ENCODE data around the gene IQGAP2.
"Not testable (repeated sequence)": the region's sequence is repeated elsewhere in the genome, so short reads cannot be mapped to it uniquely, and the experiment has no call there.

IQGAP2 gene

DNA sequence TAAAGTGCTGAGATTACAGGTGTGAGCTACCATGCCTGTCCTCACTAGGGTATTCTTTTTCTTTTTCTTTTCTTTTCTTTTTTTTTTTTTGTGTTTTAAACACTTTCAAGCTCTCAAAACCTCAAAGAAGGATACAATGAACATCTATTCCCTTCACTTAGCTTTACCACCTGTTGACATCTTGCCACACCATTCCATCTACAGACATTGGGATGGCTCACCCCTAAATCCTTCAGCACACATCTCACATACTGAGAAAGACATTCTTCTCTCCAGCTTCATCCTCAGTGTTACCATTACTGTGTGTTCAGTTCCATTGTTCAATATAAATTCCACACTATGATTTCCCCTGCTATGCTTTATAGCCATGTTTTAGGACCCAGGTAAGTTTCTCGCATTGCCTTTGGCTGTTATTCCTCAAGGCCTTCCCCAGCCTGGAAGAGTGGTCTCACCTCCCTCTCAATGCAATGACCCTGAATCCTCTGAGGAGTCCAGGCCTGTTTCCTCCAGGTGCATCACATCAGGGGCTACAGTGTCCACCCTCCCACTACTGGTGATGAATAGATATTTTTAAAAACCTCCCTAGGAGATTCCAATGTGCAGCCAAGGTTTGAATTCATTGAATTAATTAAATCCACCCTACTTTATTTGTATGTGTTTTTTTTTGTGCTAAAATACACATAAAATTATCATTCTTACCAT, 16.7 kb downstream of the IQGAP2 start:
- no peak for DNase-seq

DNA sequence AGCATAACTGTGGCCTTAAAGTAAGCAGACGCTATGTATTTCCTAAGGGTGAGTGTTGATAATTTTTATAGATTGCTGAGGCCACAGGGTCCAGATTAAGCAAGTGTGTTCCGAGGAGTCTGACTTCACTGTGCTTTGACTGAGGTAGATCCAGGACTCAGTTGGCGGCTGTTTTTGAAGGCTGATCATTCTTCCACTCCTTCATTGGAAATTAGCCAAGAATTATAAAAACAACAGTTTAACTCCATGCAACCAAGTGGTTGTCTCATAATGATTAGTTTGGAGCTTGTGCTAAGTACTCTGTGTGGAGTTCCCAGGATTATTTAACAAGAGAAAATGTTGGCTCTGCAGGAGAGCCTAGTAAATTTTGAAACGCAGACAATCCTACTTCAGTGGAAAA, 19.1 kb downstream of the IQGAP2 start:
- DNase-seq, result no peak

DNA sequence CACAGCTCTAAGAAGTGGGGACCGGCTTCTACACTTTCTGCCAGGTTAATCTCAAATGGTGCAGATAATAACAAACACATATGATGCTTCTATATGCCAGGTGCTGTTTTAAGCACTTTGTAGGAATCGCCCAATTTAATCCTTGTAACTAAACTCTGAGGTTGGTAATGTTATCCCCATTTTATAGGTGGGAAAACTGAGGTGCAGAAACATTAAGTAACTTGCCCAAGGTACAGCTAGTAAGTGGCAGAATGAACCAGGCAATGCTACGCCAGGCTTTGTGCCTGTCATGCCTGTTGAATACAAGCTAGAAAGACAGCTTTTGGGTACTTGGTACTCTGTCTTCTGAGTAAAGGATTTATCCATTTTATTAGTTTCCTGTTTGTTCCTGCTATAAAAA, 19.7 kb downstream of the IQGAP2 start:
- DNase-seq, result no peak

DNA sequence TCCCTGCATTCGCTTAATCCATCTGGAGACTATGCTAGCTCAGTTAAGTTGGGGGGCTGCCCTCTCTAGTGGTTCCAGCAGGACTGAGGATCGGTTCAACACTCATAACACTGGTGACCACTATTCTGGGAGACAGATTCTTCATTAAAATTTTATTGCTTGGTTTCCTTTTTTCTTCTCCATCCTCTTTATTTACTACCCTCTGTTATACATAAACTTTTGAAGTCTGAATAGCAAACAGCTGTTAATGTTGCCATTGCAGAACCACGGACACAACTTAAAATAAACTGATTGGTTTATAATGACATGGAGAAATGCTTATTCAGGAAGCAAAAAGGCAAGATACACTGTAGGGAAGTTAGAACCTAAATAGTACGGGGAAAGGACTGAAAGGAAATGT, 22.1 kb downstream of the IQGAP2 start:
- no peak for DNase-seq

DNA sequence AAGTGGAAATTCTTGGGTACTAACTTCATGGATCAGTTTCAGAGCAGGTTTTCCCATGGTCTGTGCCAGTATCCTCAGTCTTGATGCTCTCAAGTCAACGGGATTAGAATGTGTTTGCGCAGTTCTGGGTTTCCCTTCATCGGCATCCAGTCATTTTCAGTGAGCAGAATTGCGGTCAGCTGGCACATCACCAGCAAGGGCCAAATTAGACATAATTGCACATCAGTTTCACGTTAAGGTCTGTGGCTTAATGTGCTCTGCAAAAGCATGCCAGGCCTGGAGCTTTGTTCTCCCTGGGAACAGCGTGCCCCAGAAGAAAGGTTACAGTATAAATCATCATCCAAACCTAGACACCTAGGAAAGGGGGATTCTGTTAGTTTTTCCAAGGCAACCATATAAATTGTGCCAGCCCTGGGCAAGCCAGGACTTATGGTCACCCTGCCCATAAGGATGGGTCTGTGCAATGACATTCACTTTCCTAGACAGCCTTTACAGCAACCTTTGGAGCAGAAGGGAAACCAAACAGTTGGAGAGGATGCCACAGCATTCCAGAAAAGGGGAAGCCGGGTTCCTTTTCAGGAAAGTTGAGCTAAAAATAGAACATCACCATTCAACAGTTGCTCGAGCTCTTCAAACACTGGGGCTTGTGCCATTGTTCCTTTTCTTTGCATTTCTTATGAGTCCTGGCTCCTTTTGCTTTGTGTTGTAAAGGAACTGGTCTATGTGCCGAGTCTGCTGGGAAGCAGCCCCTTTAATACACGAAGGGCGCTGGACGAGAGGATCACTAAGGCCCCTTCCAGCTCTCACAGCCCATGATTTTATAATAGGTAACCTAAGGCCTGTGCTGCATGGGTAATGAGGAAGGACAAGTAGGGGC, 23.1 kb downstream of the IQGAP2 start:
- DNase-seq, result no peak

DNA sequence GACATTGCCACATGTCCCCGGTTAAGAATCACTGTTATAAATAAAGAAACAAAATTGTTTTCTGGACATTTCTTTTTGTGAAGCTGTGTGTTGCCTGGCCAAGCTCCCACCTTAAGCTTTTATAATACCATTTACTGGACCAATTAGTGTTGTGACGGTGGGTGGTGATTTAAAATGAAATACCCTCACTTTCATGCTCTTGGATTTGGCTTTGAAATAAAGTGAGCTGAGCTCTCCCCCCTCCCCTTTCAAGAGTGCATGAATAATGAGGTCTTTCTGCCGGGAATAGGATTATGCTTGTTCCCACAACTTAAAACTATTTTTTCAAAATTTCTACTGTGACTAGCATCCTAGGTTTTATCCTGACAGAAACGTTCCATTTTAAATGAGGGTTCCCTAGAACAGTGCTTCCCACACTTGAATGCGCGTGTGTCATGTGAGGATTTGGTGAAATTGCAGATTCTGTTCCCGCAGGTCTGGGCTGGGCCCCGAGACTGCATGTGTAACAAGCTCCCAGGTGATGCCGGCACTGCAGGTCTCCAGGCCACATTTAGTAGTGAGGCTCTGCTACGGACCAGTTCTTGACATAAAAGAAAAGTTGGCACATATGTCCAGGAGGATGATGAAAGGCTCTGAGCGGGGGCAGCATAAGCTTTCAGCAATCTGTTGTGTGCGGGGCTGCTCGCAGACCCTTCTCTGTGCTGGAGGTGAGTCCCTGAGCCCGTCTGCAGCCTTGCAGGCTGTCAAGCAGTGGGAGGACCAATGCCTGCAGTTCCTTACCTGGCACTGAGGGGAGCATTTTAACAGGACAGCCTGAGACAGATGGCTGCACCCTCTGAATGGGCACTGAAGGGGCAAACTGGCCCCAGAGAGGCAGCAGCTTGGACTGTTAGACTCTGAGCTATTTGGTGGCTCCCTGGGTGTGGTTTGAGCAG, 24.4 kb downstream of the IQGAP2 start:
- peak in 1 of 2 experiments; percentile 71 for DNase-seq

DNA sequence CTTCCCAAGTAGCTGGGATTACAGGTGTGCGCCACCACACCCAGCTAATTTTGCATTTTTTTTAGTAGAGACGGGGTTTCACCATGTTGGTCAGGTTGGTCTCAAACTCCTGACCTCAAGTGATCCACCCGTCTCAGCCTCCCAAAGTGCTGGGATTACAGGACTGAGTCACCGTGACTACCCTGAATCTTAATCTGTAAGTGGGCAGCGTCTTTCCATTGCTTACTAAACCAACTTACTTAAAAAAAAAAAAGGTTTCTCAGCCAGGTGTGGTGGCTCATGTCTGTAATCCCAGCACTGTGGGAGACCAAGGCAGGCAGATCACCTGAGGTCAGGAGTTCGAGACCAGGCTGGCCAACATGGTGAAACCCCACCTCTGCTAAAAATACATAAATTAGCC, 25.5 kb downstream of the IQGAP2 start:
- DNase-seq, result not testable (repeated sequence)

DNA sequence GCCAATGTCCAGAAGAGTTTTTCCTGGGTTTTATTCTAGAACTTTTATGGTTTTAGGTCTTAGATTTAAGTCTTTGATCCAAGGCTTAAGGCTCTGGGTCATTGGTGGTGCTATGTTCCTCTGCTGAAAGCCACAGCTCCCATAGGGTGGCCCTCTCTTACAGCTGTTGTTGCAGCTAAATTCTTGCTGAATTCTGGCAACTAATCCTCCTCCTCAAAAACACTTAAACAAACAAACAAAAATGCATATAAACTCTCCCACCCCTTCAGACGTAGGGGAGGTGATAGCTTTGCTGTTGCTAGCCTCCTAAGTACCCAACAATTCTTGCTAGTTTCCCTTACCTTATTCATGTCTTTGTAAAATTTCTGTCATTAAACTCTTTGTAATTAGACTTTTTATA, 30.2 kb downstream of the IQGAP2 start:
- no peak for DNase-seq

DNA sequence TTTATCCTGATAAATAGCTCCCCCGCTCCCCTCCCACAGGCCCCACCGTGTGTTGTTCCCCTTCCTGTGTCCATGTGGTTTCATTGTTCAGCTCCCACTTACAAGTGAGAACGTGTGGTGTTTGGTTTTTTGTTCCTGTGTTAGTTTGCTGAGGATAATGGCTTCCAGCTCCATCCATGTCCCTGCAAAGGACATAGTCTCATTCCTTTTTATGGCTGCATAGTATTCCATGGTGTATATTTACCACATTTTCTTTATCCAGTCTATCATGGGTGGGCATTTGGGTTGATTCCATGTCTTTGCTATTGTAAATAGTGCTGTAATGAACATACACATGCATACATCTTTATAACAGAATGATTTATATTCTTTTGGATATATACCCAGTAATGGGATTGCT, 34.4 kb downstream of the IQGAP2 start:
- DNase-seq, result not testable (repeated sequence)

DNA sequence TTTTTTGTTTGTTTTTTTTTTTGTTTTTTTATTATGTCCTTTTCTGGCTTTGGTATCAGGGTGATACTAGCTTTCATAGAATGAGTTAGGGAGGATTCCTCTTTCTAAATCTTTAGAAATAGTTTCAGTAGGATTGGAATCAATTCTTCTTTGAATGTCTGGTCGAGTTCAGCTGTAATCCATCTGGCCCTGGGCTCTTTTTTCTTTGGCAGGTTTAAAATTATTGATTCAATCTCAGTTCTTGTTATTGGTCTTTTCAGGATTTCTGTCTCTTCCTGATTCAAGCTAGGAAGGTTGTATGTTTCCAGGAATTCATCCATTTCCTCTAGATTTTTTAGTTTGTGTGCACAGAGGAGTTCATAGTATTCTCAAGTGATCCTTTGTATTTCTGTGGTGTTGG, 34.9 kb downstream of the IQGAP2 start:
- no peak for DNase-seq

DNA sequence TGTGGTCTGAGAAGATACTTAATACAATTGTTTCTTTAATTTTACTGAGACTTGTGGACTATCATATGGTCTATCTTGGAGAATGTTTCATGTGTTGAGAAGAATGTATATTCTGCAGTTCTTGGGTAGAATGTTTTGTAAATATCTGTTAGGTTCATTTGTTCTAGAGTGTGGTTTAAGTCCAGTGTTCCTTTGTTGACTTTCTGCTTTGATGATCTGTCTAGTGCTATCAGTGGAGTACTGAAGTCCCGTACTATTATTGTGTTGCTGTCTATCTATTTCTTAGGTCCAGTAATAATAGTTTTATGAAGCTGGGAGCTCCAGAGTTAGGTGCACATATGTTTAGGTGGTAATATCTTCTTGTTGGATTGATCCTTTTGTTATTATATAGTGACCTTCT, 36.1 kb downstream of the IQGAP2 start:
- no peak for DNase-seq

DNA sequence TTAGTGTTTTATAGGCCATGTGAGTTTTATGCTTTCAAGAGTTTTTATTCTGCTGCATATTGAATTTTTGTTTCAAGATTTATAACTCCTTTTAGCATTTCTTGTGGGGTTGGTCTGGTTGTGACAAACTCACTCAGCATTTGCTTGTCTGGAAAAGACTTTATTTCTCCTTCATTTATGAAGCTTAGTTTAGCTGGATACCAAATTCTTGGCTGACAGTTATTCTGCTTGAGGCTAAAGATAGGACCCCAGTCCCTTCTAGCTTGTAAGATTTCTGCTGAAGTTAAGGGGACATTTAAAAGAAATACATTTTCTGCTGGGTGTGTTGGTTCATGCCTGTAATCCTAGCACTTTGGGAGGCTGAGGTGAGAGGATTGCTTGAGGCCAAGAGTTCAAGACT, 36.8 kb downstream of the IQGAP2 start:
- DNase-seq, result no peak

DNA sequence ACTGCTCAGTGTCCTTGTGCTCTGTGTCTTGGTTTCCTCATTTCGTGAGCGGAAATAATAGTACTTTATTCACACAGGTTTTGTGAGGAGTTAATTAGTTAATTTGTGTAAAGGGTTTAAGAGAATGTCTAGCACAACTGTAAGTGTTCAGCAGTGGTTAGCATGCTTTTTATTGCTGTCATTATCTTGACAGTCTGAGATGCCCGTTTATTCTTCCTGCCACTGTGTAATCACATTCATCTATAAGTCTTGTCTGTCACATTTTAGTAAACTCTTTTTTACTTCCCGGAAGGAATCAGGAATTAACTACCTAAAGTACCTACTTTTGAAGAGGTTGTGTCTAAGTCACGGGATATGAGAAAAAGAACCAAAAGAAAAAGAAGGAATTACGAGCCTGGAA, 38.0 kb downstream of the IQGAP2 start:
- no peak for DNase-seq

DNA sequence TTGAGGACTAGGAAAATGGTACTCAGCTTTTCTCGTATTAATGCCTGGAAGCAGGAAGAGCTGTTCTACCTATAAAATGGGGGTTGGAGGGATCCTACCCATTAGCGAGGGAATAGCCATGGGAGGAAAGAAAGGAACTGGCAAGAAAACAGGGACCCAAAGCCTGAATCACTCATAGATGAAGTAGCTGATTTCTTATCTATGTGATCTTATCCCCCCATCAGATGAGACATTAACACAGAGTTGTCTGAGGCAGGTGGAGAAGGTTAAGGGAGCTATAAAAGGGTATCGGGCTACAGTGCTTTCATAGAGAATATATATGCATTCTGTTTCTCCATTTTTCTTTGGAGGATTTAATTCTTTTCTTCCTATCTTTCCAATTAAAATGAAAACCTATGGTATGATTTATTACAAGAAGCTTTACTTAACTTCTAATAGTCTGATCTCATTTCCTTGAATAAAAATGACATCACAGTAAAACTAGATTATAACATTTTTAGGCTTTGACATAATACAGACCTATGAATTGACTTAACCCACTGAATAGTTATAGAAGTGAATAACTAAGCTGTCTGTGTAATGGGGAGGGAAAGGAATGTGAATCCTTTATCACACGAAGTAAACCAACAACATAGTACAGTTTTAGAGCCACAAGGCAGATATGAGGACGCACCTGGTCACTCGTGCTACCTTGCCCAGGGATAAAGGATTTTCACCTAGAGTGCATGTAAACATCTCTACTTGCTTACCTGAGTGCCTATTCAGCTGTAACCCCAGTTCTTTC, 39.0 kb downstream of the IQGAP2 start:
- DNase-seq, result no peak

DNA sequence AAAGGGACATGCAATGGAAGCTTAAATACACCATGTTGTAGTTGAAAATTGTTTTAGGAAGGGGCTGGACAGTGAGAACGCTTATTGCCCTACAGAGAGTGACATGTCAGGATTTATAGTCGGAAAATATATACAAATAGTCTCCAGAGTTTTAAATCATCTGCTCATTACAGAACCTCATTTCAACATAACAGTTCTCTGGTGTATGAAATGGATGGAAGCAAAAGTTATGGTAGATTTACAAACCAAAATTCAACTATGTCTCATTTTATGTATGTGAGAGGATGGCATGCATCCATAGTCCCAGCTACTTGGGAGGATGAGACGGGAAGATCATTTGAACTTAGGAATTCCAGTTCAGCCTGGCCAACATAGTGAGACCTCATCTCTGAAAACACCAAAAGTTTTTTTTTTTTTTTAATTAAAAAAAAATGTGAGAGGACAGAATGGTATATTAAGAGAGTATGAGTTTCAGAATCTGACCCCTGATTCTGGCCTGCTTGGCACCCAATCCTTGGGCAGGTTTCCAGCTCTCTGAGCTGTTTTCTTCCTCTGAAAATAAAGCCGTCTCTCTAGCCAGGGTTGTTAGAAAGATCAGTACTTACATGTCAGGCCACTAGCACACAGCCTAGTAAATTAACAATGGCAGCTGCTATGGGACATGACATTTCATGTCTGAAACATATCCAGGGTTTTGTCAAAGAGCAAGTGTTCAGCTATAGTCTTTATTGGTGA, 40.1 kb downstream of the IQGAP2 start:
- DNase-seq, result no peak

DNA sequence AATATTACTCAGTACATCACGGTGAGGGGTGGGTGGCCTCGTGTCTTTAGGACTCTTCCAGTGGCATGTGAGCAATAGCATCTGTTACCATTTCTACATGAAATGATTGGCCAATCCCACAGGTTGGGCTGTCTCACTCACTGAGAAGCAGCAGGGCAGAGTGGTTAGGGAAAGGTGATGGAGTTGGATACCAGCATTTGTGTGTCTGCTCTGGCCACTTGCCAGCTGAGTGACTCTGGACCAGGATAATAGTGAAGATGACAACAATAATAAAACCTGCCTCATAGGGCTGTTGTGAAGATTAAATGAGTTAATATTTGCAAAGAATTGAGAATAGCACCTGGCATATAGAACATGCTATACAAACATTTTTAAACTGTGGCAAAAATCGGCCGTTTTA, 42.0 kb downstream of the IQGAP2 start:
- DNase-seq, result no peak

DNA sequence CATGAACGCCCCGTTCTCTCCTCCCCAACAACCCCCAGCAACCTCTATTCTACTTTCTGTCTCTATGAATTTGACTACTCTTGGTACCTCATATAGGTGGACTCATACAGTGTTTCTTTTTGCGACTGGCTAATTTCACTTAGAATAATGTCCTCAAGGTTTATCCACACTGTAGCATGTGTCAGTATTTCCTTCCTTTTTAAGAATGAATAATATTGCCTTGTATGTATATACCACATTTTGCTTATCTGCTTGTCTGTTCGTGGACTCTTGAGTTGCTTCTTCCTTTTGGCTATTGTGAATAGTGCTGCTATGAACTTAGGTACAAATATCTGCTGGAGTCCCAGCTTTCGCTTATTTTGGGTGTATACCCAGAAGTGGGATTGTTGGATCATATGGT, 42.7 kb downstream of the IQGAP2 start:
- no peak for DNase-seq

DNA sequence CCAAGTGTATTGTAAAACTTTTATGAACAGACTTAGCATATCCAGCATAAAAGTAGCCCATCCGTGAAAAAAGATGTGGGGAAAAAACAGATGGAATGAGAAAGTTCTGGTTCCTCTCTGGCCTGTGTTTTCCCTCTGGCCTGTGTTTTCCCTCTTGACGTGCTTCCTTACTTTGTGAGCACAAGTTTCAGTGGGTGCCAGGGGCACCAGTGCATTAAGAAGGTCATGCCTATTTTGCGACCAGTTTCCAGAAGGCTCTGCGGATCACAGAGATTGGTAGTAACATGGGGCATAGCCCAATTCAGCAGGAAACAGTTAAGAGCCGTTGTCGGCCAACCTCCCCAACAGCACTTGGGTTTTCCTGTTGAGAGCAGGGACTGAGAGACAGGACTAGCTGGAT, 43.7 kb downstream of the IQGAP2 start:
- no peak for DNase-seq

DNA sequence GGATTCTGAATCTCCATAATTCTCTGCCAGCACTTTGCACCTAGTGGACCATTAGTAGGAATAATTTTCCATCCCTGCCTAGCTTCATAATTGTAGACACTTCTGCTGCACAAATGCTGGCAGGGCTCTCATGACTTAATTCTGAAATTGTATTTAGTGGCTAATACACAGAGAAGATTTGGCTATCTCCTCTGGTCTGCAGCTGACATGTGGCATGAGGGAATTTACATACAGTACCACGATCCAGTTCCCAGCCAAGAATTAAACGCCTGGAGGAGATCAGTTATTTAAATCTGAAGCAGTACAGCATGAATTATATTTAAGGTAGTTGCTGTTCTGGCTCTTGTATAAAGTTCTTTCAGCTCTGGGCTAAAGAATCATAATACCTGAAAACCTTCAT, 46.5 kb downstream of the IQGAP2 start:
- DNase-seq, result no peak

DNA sequence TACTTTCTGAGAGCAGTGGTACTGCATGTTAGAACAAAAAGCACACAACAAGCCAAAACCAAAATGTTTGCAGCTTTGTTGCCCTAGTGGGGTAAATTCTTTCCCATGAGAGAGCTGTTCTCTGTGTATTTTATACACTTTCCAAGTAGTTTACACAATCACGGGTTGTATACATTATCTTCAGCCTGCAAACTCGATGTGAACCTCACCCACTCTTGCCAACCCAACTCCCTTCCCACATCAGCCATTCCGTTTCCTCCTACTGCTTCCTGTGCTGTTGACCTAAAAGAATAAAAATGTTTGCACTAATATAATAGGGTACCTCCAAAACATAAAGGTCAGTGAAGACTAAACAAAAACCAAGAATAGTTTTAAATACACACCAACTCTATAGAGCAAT, 47.0 kb downstream of the IQGAP2 start:
- DNase-seq, result no peak

DNA sequence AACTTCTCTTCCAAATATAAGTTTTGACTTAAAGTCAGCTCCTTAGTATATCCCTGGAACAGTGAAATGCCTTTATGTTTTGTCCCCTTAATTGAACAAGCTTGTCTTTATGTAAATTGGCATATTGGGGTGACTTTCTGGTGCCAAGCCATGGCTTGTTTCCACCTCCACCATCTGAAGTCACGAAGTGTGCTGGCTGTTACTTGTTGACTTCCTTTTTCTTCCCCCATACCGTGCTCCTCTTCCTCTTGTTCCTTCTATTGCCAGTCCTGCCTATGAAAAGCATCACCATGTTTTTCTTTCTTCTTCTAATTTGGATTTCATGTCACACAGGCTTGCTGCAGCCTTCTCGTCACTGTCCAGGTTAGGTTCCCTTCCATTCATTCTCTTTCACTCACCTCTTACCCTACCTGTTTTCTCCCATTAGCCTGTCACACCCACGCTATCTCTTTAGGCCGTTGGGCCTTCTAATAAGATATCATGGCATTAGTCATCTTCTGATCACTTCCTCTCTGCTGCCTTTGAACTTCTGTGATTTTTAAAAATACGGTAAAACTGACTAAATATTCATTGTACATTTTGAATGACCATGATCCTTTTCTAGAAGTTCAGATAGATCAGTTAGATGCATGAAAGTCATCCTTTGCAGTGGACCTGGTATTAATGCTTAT, 48.1 kb downstream of the IQGAP2 start:
- no peak for DNase-seq

Data from cerebellar nuclear complex (tissue), 1 donor.